Stimulated activated CD4-positive, alpha-beta T cell treated with anti-CD3 and anti-CD28 coated beads, Interleukin-1b, Interleukin-23, amount 100 ng/mL, for 1 hour (primary cell): Measurements from ENCODE around the gene ARL6IP4.
A peak's percentile ranks its signal among the peaks of the same experiment; 100 is the strongest.

Source experiments
- DNase-seq, 2 donors: peaks; one replicate each; pipeline ENCODE4 v3.0.0-alpha.2; 2020; ENCODE audit warnings: low read depth in 2 of 2

Gene ARL6IP4

DNA sequence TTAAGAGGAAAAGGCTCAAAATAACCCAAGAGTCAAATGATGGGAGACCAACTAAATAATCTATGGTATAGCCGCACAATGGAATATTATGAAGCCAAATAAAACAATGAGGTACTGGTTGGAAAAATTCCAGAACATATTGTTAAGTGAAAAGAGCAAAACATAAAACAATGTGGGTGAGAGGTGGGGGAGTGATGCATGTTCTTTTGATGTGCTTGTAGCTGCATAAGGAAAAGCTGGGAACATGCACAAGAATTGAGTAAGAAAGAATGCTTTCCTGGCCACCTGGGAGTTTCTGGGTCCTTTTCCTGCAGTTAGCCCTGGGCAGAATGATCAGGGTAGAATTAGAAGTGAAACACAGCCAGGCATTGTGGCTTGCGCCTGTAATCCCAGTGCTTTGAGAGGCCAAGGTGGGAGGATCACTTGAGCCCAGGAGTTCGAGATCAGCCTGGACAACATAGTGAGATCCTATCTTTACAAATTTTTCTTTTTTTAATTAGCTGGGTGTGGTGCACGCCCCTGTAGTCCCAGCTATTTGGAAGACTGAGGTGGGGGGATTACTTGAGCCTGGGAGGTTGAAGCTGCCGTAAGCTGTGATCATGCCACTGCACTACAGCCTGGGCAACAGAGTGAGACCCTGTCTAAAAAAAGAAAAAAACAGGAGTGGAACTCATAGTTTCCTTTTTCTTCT, 22.1 kb upstream of the ARL6IP4 start:
- no peak for DNase-seq

DNA sequence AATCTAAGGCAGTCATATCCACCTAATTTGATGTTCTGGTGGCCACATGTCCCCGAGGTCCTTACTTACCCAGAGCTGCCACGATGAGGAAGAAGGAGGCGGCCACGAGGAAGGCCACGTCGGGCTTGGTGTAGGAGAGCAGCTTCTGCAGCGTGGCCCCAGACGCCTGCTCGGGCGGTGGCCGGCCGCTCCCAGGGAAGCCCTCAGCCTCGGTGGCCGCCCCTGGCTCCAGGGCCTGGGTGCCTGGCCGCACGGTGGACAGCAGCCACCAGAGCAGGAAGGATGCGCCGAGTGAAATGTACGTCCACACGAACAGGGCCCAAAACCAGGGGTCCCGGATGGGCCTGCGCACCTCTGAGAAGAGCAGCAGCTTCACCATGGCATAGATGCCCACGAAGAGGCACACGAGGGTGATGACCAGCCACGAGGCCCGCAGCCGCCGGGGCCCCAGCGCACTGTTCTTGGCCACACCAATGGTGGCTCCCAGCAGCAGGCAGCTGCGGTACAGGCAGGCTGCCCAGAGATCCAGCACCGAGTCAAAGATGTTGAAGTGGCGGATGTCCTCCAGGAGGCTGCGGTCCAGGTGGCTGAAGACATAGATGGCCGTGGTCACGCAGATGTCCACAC, 20.8 kb upstream of the ARL6IP4 start:
- DNase-seq, result no peak

DNA sequence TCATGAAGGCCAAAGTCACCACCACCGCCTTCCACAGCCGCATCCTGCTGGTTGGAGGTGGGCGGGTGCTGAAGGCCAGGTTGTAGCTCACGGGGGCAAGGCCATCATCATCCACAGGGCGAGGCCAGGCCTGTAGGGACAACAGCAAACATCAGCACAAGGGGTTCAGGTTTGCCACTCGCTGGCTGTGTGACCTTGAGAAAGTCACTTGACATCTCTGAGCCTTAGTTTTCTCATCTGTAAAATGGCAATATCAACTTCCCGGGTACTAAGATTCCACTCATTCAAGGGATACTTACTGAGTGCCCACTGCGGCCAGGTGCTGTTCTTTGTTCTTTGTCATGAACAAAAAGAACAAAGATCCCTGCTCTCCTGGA, 20.3 kb upstream of the ARL6IP4 start:
- DNase-seq, result no peak

DNA sequence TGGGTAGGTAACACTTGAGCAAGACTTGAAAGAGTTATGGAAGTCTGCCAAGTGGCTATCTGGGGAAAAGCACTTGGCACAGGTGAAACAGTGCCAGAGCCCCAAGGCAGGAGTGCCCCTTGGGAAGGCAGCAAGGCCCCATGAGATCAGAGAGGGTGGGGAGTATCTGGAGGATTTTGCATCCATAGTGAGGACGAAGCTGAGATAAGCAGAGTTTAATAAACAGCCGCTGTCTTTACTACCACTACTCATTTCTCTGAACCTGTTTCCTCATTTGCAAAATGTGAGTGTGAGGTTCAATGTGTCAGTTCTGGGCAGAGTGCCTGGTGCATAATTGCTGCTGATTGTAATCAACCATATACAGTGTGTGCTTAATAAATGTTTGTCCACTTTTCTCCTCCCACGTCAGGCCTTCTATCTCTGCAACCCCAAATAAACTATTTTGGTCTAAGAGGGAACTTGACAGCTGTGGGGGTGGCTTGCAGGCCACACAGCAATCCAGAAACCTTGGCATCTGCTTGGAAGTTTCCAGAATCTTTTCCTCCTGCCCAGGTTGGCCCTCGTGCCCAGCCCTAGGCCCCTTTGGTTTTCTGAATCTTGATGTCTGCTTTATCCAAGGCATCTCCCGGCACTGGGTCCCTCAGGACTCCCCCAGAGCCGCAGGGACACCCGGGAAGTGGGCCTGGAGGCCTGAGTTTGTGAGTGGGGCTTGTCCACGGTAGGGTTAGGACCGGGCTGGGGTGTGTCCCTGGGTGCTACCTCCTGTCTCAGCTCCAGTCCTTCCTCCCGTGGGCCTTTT, 18.8 kb upstream of the ARL6IP4 start:
- DNase-seq, result no peak

DNA sequence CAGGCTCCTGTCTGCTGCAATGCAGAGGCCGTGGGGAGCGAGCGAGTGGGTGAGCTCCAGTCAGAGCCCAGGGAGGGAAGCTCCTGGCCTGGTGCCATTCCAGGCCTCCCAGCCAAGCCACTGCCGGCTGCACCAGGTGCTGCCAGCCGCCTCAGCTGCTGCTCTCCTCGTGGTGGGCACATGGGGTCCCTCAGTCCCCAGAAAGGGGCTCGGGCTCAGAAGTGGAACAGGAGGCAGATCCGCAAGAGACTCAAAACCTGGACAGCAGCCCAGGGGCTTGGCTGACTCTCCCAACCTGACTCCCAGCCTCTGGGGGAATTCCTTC, 16.6 kb upstream of the ARL6IP4 start:
- no peak for DNase-seq

DNA sequence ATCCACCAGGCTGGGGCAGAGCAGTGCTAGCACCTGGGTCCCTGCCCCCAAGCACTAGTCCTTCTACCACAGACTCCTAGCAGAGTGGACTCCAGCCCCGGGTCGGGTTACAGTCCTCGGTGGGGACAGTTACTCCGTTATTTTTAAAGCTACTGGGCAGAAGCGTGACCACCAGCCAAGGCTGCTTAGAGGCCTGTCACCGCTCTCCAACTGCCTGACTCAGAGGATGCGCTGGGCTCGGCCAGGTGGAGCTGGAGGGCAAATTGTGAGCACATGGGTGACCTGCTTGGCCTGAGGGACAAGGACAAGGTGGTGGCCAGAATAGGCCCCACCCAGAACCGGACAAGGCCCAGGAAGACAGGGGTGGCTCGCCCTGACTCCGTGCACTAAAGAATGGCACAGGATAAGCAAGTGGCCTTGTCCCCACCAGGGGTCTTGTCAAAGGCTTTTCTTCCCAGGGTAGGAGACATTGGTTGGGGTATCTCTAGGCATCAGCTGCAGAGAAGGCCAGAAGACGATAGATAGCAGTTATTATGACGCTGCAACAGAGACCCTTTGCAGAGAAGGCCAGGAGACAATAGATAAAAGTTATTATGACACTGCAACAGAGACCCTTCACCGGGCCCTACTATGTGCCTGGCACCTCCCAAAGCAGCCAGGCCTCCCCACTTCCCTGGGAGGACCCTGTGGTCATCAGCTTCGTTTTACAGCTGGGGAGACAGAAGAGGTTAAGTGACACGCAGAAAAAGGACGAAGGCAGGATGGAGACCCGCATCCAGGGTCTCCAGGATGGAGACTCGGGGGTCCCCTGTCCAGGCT, 15.8 kb upstream of the ARL6IP4 start:
- no peak for DNase-seq

DNA sequence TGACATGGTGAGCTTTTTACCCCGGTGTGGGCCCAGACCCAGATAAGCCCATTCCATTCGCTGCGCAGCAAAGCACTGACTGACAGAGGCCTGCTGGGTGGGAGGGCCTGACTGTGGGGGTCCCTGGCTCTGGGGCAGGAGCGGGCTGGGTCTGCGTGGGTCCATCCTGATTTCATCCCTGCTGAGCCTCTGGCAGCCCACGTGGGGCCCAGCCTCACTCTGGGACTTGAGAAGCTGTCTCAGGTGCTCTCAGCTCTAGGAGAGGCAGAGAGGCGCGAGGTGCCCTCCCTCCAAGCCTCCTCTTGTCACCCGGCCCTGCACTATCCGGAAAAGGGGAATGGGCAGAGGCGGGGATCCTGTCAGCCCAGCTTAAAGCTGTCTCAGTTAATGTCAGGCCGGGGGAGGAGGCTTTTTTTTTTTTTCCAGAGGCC, 15.1 kb upstream of the ARL6IP4 start:
- no peak for DNase-seq

DNA sequence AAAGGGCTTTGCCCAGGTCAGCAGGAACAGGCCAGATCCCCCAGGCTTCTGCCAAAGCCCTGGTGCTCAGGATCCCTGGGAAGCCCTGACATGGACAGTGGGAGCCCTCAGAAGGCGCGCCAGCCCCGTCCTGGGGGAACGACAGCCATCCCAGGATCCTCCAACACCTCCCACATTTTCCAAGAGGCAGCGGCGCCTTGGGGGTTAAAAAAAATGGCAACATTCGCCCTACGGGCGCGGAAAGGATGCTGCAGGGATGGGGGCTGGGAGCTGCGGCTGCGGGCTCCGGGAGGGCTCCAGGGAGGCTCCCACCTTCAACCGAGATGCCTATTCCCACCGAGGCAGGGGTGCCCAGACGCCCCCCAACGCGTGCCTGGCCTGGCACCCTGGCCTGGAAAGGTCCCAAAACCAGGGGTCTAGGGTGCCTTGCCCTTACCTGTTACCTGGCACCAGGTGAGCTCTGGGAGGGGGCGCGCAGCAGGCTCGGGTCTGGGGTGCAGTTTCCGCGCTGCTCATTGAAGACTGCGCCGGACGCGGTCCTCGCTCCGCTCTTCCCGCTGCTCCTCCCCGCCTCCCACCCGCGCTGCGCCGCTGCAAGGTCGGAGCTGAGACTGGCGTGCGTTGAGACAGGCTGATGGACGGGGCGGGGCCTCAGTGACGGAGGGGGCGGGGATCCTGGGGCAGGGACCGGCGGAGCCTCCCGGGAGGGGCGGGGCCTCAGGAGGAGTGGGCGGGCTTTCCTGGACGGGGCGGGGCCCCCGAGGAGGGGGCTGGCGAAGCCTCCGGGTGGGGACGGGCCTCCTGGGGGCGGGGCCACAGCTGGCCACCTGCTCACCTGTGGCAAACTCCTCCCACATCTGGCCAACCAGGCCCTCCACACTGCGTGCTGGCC, 14.4 kb upstream of the ARL6IP4 start, which contains the start of gene ABCB9:
TSS of gene ABCB9 (minus strand) at position 613 of the 892 bp plus-strand sequence. CDS start 6,228 bp downstream, outside the sequence.
- peak; percentile 92 to 96 for DNase-seq

DNA sequence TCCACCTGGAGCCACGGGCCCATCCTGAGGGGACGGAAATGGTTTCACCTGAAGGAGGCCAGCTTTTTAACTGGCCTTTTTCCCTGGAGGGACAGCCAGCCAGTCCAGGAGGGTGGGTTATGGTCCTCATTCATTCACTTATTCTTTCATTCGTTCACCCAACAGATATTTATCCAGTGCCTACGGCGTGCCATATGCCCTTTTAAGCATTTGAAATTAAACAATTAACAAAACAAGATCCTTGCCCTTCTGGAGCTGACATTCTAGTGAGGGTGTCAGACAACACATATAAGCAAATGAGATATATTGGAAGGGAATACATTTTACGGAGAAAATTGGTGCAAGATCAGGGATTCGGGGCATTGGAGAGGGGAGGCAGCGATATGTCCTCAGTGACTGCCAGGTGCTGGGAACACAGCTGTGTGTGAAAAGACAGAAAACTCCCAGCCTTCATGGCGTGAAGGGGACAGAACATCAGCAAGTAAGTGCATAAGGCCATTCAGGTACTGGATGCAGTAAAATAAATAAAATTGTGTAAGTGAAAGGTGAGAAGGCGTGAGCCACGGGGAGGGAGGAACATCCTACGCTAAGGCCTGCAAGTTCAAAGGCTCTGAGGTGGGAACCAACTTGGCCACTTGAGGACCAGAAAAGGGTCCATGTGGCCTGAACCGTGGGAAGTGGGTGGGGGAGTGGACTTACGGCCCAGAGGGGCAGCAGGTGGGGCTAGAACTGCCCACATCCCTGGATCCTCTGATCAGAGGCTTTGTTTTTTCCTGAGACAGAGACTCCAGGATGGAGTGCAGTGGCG, 13.5 kb upstream of the ARL6IP4 start:
- no peak for DNase-seq

DNA sequence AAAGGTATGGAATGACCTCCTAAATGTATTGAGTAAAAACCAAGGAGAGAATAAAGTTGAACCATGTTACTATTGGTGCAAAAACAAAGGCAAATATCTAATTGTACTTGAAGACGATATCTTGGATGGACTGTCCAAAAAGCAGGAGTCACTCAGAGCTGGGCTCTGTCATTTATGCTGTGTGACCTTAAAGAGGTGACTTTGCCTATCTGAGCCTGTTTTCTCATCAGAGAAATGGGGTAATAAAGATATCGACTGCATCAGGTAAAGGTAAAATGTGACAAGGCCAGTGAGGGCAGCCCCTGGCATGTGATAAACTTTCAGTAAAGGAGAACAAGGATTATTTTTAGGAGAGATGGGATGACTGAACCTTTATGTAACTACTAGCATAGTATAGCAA, 12.4 kb upstream of the ARL6IP4 start:
- no peak for DNase-seq

DNA sequence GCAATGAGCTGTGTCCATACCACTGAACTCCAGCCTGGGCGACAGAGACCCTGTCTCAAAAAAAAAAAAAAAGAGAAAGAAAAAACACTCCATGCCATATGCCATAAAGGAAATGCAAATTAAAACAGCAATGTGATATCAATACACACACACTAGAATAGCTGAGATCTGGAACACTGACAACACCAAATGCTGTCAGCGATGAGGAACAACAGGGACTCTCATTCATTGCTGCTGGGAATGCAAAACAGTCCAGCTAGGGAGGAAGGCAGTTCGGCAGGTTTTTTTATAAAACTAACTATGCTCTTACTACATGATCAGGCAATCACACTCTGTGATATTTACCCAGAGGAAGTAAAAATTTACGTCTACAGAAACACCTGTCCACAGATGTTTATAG, 10.8 kb upstream of the ARL6IP4 start:
- DNase-seq, result no peak

DNA sequence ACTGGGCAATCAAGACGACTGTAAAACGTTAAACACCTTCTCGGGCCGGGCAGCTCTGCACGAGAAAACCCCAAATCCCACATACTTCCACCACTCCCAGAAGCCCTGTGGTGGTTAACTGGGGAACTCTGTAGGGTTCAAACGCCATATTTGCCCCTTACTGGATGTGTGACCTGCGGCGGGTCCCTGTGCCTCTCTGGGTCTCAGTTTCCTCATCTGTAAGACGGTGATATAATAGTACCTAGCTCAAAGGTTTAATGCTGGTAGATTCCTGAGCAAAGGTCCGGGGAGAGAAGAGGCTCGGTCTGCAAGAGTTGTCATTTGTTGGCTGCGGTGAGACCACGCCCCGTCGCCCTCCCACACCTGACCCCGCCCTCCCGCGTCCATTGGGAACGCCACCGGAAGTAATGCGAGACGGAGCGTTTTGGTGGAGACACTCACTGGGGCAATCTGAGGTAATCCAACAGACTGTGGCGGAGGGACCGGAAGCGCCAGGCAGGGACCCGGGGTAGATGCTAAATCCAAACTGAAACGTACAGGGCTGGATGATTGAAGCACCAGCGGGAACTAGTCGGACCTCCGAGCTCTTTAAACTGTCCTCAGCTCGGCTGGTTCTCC, 6.1 kb upstream of the ARL6IP4 start:
- peak; percentile 98 to 99 for DNase-seq

DNA sequence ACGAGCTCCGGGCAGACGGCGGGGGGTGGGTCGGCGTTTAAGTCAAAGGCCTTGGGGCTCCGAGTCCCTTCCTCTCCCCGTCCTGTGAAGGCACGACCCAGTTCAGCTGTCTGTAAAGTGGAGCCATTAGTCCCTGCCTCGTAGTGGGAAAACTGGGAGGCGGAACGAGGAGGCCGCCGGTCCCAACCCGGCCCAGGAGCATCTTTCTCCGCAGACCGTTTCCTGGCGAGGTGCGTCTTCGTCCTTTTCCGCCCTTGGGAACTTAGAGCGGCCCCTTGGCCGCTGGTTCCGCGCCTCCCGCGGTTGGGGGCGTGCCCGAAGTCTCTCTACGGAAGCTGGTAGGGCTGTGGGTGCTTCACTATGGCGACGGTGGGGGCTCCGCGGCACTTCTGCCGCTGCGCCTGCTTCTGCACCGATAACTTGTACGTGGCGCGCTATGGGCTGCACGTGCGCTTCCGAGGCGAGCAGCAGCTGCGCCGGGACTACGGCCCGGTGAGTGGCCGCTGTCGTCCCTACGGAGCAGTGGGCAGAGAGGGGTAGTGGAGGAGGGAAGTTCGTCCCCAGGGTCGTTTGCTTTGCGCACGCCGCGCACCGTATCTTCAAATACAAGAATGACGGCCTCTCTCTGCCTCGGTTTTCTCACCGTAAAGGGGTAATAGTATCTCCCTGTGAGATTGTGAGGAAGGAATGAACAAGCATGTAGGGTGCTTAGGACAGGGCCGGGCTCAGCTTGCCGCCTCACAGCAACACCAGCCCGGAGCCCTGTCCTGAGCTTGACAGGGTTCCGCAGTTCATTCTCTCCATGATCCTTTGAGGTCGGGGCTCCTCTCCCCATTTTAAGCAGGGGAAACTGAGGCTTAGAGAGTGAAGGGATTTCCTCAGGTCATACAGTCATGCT, 5.3 kb upstream of the ARL6IP4 start, which contains the start of gene OGFOD2:
TSS of gene OGFOD2 (plus strand) at position 353 of the 898 bp plus-strand sequence. CDS start at position 361, 8 bp downstream.
- peak; percentile 79 to 85 for DNase-seq

DNA sequence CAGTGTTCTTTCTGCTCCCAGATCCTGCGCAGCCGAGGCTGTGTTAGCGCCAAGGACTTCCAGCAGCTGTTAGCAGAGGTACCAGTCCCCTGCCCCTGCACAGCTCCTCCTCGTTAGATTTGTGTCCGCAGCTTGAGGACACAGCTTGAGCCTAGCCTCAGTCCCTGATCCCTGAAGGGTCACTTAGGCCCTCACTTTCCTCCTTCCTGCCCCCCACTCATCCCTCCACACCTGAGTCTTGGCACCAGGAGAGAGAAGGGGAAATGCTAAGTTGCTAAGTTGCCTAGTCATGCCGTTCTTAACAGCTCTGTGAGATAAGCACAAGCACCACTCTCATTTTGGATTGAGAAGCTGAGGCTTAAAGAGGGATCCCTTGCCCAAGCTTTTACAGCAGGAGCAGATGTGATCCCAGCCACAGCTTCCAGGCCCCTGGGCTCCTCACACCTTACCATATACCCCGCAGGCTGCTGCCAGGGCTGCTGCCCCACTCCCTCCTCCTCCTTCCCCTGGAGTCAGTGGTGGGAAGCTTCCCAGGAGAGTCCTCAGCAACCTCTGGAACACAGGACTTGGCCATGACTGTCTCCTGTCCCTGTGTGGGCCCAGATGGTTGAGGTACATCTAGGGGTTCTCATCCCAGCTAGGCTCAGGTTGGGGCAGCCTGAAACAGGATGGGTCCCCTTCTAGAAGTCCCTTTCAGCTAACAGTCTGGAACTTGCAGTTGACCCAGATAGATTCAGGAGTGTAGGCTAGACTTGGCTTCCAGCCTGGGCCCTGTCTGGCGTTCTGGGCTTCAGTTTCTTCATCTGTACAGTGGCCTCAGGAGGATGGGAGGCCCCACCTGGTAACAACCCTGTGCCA, 4.5 kb upstream of the ARL6IP4 start:
- DNase-seq, result no peak

DNA sequence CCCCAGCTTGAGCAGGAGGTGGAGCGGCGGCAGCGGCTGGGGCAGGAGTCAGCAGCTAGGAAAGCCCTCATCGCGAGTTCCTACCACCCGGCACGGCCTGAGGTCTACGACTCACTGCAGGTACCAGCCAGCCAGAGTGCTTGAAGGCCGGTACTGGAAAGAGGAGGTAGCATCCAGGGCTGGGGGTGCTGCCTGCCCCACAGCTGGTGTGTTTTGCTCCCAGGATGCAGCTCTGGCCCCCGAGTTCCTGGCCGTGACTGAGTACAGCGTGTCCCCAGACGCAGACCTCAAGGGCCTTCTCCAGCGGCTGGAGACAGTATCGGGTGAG, 3.9 kb upstream of the ARL6IP4 start:
- no peak for DNase-seq

DNA sequence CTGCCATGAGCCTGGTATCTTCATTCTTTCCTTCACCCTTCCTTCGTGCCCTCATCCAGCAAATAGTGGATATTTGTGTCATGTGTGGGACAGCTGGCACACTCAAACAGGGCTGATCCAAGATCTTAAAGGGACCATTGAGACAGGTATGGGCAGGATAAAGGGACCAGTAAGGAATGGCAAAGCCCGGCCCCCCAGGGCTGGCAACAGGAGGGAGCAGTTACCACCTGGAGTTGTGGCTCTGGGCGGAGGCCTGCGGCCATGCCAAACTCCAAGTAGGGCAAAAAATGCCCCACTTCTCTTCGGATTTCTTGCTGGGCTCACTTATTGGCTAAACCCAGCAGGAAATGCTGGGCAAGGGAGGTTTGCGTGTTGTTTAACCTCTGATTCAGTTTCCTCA, 3.3 kb upstream of the ARL6IP4 start:
- no peak for DNase-seq

DNA sequence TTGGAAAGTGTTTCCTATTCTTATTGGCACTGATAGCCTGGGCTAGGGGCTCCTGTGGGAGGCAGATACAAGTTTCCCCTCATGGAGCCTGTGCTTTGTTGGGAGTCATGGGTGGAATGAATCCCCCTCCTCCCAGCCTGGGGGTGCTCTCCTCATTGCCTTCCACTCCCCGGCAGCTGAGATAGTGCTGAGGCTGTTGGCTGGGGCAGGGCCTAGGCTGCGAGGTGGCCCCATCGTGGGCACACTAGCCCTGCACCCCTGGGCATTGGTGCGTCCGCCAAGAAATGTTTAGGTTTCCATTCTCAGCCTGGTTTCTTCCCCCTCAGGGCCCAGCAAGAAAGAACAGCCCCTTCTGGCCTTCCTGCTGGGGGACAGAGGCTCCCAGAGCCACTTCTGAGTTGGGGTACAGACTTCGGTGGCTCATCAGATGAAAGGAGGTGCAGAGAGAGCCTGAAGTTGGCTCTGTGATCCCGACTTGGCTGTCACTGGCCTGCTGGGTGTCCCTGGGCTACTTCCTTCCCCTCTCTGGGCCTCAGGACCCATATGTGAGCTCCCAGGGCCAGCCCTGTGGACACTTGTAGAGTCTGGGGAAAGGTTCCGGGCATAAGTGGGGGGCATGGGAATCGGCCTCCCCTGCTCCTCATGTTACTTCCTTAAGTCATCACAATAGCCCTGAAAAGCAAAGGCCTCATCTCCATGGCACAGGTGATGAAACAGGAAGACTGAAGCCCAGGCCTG, 2.7 kb upstream of the ARL6IP4 start:
- no peak for DNase-seq
